GM12878 (cell line): ENCODE measurements around the gene GINS1. TPM values are rescaled to one million over a fixed set of nuclear protein-coding genes. Genes with fewer than 3 reads are reported as not detected.

ENCODE experiments used
- ATAC-seq: fragments of 200-7000 bp; cut with Tn5 transposase; 3 replicates; pipeline ENCODE4 v1.9.1; 2020; ENCODE audit warnings: mild to moderate bottlenecking, moderate library complexity
- BruUV-seq: library from RNA; stranded (reverse); fragments of 400-500 nt; replicated peaks from 2 replicates; lab custom pipeline; 2021; lab: Mats Ljungman, UMichigan
- CTCF ChIA-PET: fragments of 300-600 bp; sonication (Branson Sonifier 250); formaldehyde crosslinking; extraction: SDS; loops from one replicate; lab custom pipeline; 2021; ENCODE audit warnings: inconsistent platforms; lab: Yijun Ruan, JAX
- POLR2A ChIA-PET: fragments of 350-600 bp; formaldehyde crosslinking; extraction: SDS; loops from one replicate; lab custom pipeline; 2021; ENCODE audit warnings: inconsistent platforms; lab: Charles Lee
- RAD21 ChIA-PET: fragments of 300-600 bp; sonication (Branson Sonifier 250); formaldehyde crosslinking; loops from one replicate; lab custom pipeline; 2023; ENCODE audit warnings: antibody characterized with exemption; ENCODE audit not compliant: unreplicated experiment; lab: Charles Lee
- SMC1A ChIA-PET: fragments of 300-600 bp; sonication (Branson Sonifier 250); formaldehyde crosslinking; loops from one replicate; lab custom pipeline; 2023; ENCODE audit not compliant: unreplicated experiment, uncharacterized antibody; lab: Charles Lee
- DNase-seq: peaks from one replicate; pipeline ENCODE4 v3.0.0-alpha.2; 2011; ENCODE audit warnings: low read depth, low spot score
- FAIRE-seq: peaks from 3 replicates; lab custom pipeline; 2011; peaks lifted over from hg19 to GRCh38; lab: Jason Lieb, UNC
- H2AFZ ChIP-seq: 2 replicates; pipeline ENCODE4 v1.6.0; 2011; ENCODE audit warnings: low read depth, low read length, control low read depth; ENCODE audit not compliant: control insufficient read depth
- H3K27ac ChIP-seq: 2 replicates; pipeline ENCODE4 v1.5.1; 2011; ENCODE audit warnings: control low read depth; ENCODE audit not compliant: control insufficient read depth, insufficient read depth
- H3K27me3 ChIP-seq, 2 experiments: replicated peaks in 1 of 2; 2 replicates each; pipeline versions ENCODE4 v1.6.0 to v1.6.1; 2011; ENCODE audit warnings: low read length in 1 of 2; ENCODE audit not compliant: control insufficient read depth in 2 of 2, insufficient read depth in 2 of 2
- H3K36me3 ChIP-seq, 2 experiments: 2 replicates each; pipeline ENCODE4 v1.5.1; 2011; ENCODE audit warnings: low read length in 1 of 2; ENCODE audit not compliant: control insufficient read depth in 2 of 2, insufficient read depth in 2 of 2
- H3K4me1 ChIP-seq: 2 replicates; pipeline ENCODE4 v1.6.1; 2011; ENCODE audit warnings: mild to moderate bottlenecking, low read length, moderate library complexity, mixed read lengths; ENCODE audit not compliant: control insufficient read depth, insufficient read depth
- H3K4me2 ChIP-seq: 2 replicates; pipeline ENCODE4 v1.6.0; 2011; ENCODE audit warnings: control low read depth; ENCODE audit not compliant: control insufficient read depth, insufficient read depth
- H3K4me3 ChIP-seq: fragments of 200-600 bp; sonication (generic); 2 replicates; pipeline ENCODE4 v1.5.1; 2016
- H3K79me2 ChIP-seq: 2 replicates; pipeline ENCODE4 v1.6.0; 2011; ENCODE audit warnings: low read length; ENCODE audit not compliant: control insufficient read depth, insufficient read depth
- H3K9ac ChIP-seq: 2 replicates; pipeline ENCODE4 v1.8.0; 2011; ENCODE audit warnings: low read length, control low read depth, mixed read lengths; ENCODE audit not compliant: control insufficient read depth, insufficient read depth
- H3K9me3 ChIP-seq: replicated peaks from 3 replicates; pipeline ENCODE4 v1.5.1; 2011; ENCODE audit warnings: mild to moderate bottlenecking, low read length; ENCODE audit not compliant: control insufficient read depth, insufficient read depth
- H4K20me1 ChIP-seq: 2 replicates; pipeline ENCODE4 v1.6.0; 2011; ENCODE audit not compliant: control insufficient read depth, insufficient read depth
- MEF2B ChIP-seq: fragments of 450-650 bp; IDR thresholded peaks from 2 replicates; pipeline ENCODE4 v1.6.1; 2018; ENCODE audit warnings: mild to moderate bottlenecking, moderate library complexity; ENCODE audit not compliant: partially characterized antibody, poor library complexity, severe bottlenecking
- PAX5 ChIP-seq: IDR thresholded peaks from 2 replicates; pipeline ENCODE4 v1.6.1; 2011; ENCODE audit warnings: low read depth, low read length, borderline replicate concordance
- RB1 ChIP-seq: fragments of 450-650 bp; formaldehyde crosslinking; IDR thresholded peaks from 2 replicates; pipeline ENCODE4 v1.6.1; 2017; ENCODE audit warnings: mild to moderate bottlenecking, borderline replicate concordance
- REST ChIP-seq: IDR thresholded peaks from 2 replicates; pipeline ENCODE4 v1.6.1; 2012; ENCODE audit warnings: mild to moderate bottlenecking, low read depth, low read length
- SIN3A ChIP-seq: IDR thresholded peaks from 2 replicates; pipeline ENCODE4 v1.6.1; 2012; ENCODE audit warnings: low read depth, low read length, improper control_type of control experiment
- ZNF592 ChIP-seq: fragments of 450-650 bp; IDR thresholded peaks from 2 replicates; pipeline ENCODE4 v1.6.1; 2017; ENCODE audit warnings: mild to moderate bottlenecking, moderate library complexity
- WGBS: methylation state at CpG from one replicate; pipeline ENCODE4 v1.1.6; 2016; ENCODE audit warnings: low lambda C conversion rate; ENCODE audit not compliant: insufficient replicate concordance, insufficient coverage; ENCODE audit errors: missing lambda C conversion rate; 5-methylcytosine and 5-hydroxymethylcytosine counted together
- in situ Hi-C: fragments of 300-500 bp; cut with MboI; formaldehyde crosslinking; loops from 9 replicates; pipeline ENCODE4 v1.14.3; 2018; ENCODE audit warnings: mixed read lengths
- intact Hi-C: fragments of 100-400 bp; cut with micrococcal nuclease; formaldehyde crosslinking; loops from one replicate; pipeline ENCODE4 v1.14.2; 2022; ENCODE audit not compliant: unreplicated experiment
- polyA plus RNA-seq, 11 experiments: library from polyadenylated mRNA; depleted of rRNA in 4 of 11; unstranded in 6 of 11; stranded (reverse) in 5 of 11; fragments of >200 nt; fragmentation: Nextera tagmentation in 4 of 11; fragmentation: Illumina TruSeq in 1 of 11; extraction: Ambion mirVana in 4 of 11; extraction: Trizol in 1 of 11; gene quantifications; 1 replicate in 1 of 11; 2 replicates in 10 of 11; pipeline versions ENCODE4 v1.2.1 to v1.2.3, GENCODE V29; 2011 to 2016; ENCODE audit warnings: inconsistent platforms in 2 of 11, missing spikeins in 2 of 11, low read depth in 1 of 11
- total RNA-seq, 4 experiments: library from RNA; depleted of rRNA in 3 of 4; stranded (reverse); fragments of >200 nt in 3 of 4; fragmentation: Illumina TruSeq in 1 of 4; extraction: Trizol in 1 of 4; gene quantifications; 2 replicates each; pipeline versions ENCODE4 v1.2.1 to v1.2.3, GENCODE V29; 2013 to 2021

GINS1 gene
- total and polyA plus RNA-seq, 10 of the 15 experiments (the other 5 are each of a cell fraction or from before 2014, with no cell fraction given), result 13.0 to 44.6 (median 30.3) TPM

- Histone ChIP-seq H3K27ac (no peak overlapping the region), H3K4me3 (no peak overlapping the region), H4K20me1 (no peaks in the 10 kb centered on the region), H3K27me3 (no peaks in the 10 kb centered on the region), H3K4me2 (no peak overlapping the region), H3K4me1 (no peaks in the 10 kb centered on the region), H3K79me2 (no peaks in the 10 kb centered on the region), H3K36me3 (peaks cover 0 to under 1% of the 10 kb centered on the region in 2 experiments; a peak in 1 of 4 replicates), H3K9me3 (no peaks in the 10 kb centered on the region), H3K9ac (no peak overlapping the region), H2AFZ (no peak overlapping the region)
- in situ Hi-C loops, result no loop called here
- CTCF ChIA-PET, result no interaction called here
- RAD21 ChIA-PET, result interaction anchor here (0.7 kb wide), 1 partner anchor 541 kb away, joined by 3 read pairs; no protein-coding TSS in a partner anchor
- no peak for TF ChIP-seq PAX5
- WGBS, result 83% methylated on average over 25 of the region's 25 CpGs
- POLR2A ChIA-PET, result no interaction called here
- intact Hi-C loops, result no loop called here
- ATAC-seq (no peak), DNase-seq (no peak), FAIRE-seq (no peak)
- no TSS peak for BruUV-seq
- SMC1A ChIA-PET, result no interaction called here
Measured at GRCh38 chr20:25453035-25453810, 45.8 kb downstream of the GINS1 start.

GRCh38 chr20:25454153-25454900 is 46.9 kb downstream of the GINS1 start:
- ATAC-seq, result no peak
- in situ Hi-C loops, result no loop called here
- Histone ChIP-seq H3K4me1 (no peaks in the 10 kb centered on the region), H3K27me3 (no peaks in the 10 kb centered on the region), H4K20me1 (no peaks in the 10 kb centered on the region), H2AFZ (no peak overlapping the region), H3K4me3 (no peak overlapping the region), H3K27ac (no peak overlapping the region), H3K36me3 (no peaks in the 10 kb centered on the region), H3K9me3 (no peaks in the 10 kb centered on the region), H3K79me2 (no peaks in the 10 kb centered on the region), H3K9ac (no peak overlapping the region), H3K4me2 (no peak overlapping the region)
- WGBS, result 63% methylated on average over 15 of the region's 15 CpGs
- no peak for DNase-seq
- intact Hi-C loops, result no loop called here
- POLR2A ChIA-PET, result no interaction called here
- RAD21 ChIA-PET, result interaction anchor here (0.7 kb wide), 1 partner anchor 540 kb away, joined by 3 read pairs; no protein-coding TSS in a partner anchor
- BruUV-seq, result no TSS peak
- CTCF ChIA-PET, result no interaction called here
- FAIRE-seq, result no peak
- SMC1A ChIA-PET, result no interaction called here
- TF ChIP-seq MEF2B (no peak), SIN3A (no peak), ZNF592 (no peak), RB1 (no peak), REST (no peak)
